Tibial artery (tissue), 4 donors: ENCODE data around the gene MIB2.

Experiments
- DNase-seq, 2 donors: peaks; one replicate each; pipeline ENCODE4 v3.0.0-alpha.2; 2019
- H3K27ac ChIP-seq, 2 donors: fragments of 200-600 bp; sonication (generic) in 1 of 2; 1 replicate in 1 of 2; 2 replicates in 1 of 2; pipeline ENCODE4 v1.5.1; 2018 to 2019; ENCODE audit warnings: mild to moderate bottlenecking in 1 of 2
- H3K27me3 ChIP-seq, 2 donors: fragments of 200-600 bp; sonication (generic) in 1 of 2; one replicate each; pipeline versions ENCODE4 v1.5.1 to v1.6.0; 2016 to 2019
- H3K36me3 ChIP-seq, 3 donors: fragments of 200-600 bp; sonication (generic) in 2 of 3; one replicate each; pipeline ENCODE4 v1.5.1; 2016 to 2019; ENCODE audit warnings: mild to moderate bottlenecking in 2 of 3
- H3K4me1 ChIP-seq, 4 donors: fragments of 200-600 bp; sonication (generic) in 2 of 4; 1 replicate in 3 of 4; 2 replicates in 1 of 4; pipeline ENCODE4 v1.5.1; 2016 to 2019
- H3K4me3 ChIP-seq, 2 donors: fragments of 200-600 bp; sonication (generic) in 1 of 2; 1 replicate in 1 of 2; 2 replicates in 1 of 2; pipeline ENCODE4 v1.5.1; 2018 to 2019; ENCODE audit warnings: mild to moderate bottlenecking in 2 of 2
- H3K9me3 ChIP-seq, 3 donors: fragments of 200-600 bp; sonication (generic) in 1 of 3; one replicate each; pipeline ENCODE4 v1.5.1; 2016 to 2019
- intact Hi-C: fragments of 100-400 bp; cut with DNase I; formaldehyde crosslinking; loops from one replicate; pipeline ENCODE4 v1.15.0; 2023; ENCODE audit warnings: low total_unique reads
- TF ChIP-seq, protein P1 (sequence below), 2 experiments: fragments of 200-600 bp in 1 of 2; fragments of 450-650 bp in 1 of 2; IDR thresholded peaks; one replicate each; pipeline ENCODE4 v1.5.1; 2017 to 2019; ENCODE audit warnings: antibody characterized with exemption in 2 of 2, mild to moderate bottlenecking in 1 of 2, moderate library complexity in 1 of 2

MIB2 gene

DNA sequence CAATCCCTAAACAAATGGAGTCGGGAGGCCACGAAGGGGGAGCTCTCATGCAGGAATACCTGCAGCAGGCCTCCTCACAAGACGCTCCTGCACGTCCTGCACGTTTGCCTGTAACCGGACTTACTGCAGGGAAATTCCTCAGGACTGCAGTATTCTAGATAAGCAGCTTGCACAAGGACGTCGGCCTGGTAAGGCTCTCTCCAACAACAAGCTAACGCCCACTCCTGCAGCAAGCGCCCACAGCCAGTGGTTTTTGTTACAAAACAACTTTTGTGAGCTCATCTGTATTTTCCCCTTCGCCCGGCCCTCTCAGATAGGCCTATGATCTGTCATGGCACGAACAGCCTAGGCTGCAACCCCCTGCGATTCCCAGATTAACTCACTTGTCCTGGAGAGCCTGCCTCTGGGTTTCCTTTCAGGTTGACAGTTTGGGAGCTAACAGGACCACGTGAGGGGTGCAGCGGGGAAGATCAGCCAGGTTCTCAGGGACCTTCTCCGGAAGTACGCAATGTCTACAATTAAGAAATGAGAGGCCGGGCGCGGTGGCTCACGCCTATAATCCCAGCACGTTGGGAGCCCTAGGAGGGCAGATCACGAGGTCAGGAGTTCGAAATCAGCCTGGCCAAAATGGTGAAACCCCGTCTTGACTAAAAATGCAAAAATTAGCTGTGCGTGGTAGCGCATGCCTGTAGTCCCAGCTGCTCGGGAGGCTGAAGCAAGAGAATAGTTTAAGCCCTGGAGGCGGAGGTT is 921 bp upstream of the MIB2 start:
- Histone ChIP-seq H3K9me3 (no peaks in the 10 kb centered on the region), H3K36me3 (peaks cover 0 to 17% (median 4%) of the 10 kb centered on the region in 3 donors), H3K4me3 (peak overlapping the region; percentile 99 to 100), H3K27me3 (no peaks in the 10 kb centered on the region), H3K27ac (peak overlapping the region; percentile 100), H3K4me1 (peaks cover 5 to 40% (median 33%) of the 10 kb centered on the region in 4 donors)
- DNase-seq, result no peak
- TF ChIP-seq, protein P1, sequence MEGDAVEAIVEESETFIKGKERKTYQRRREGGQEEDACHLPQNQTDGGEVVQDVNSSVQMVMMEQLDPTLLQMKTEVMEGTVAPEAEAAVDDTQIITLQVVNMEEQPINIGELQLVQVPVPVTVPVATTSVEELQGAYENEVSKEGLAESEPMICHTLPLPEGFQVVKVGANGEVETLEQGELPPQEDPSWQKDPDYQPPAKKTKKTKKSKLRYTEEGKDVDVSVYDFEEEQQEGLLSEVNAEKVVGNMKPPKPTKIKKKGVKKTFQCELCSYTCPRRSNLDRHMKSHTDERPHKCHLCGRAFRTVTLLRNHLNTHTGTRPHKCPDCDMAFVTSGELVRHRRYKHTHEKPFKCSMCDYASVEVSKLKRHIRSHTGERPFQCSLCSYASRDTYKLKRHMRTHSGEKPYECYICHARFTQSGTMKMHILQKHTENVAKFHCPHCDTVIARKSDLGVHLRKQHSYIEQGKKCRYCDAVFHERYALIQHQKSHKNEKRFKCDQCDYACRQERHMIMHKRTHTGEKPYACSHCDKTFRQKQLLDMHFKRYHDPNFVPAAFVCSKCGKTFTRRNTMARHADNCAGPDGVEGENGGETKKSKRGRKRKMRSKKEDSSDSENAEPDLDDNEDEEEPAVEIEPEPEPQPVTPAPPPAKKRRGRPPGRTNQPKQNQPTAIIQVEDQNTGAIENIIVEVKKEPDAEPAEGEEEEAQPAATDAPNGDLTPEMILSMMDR (IDR thresholded peaks at IDR 0.05), result no peak
- intact Hi-C loops, result loop anchor here (2.0 kb wide), 1 partner anchor 40 kb away; the partner anchor contains the start of gene SSU72

- no peaks in the 10 kb centered on the region for H3K27me3 ChIP-seq
- H3K9me3 ChIP-seq, result no peaks in the 10 kb centered on the region
- peaks cover 0 to 22% (median 4%) of the 10 kb centered on the region in 3 donors for H3K36me3 ChIP-seq
- intact Hi-C loops, result loop anchor here (2.0 kb wide), 1 partner anchor 40 kb away; the partner anchor contains the start of gene SSU72
- H3K4me1 ChIP-seq, result peaks cover 5 to 40% (median 33%) of the 10 kb centered on the region in 4 donors
- no peak for DNase-seq
- TF ChIP-seq, protein P1 (IDR thresholded peaks at IDR 0.05), result peak in 1 of 2 experiments; percentile 4
- peak overlapping the region; percentile 100 for H3K27ac ChIP-seq
- H3K4me3 ChIP-seq, result peak overlapping the region; percentile 99 to 100
Observed at GRCh38 chr1:1614954-1615255, 395 bp upstream of the MIB2 start.

DNA sequence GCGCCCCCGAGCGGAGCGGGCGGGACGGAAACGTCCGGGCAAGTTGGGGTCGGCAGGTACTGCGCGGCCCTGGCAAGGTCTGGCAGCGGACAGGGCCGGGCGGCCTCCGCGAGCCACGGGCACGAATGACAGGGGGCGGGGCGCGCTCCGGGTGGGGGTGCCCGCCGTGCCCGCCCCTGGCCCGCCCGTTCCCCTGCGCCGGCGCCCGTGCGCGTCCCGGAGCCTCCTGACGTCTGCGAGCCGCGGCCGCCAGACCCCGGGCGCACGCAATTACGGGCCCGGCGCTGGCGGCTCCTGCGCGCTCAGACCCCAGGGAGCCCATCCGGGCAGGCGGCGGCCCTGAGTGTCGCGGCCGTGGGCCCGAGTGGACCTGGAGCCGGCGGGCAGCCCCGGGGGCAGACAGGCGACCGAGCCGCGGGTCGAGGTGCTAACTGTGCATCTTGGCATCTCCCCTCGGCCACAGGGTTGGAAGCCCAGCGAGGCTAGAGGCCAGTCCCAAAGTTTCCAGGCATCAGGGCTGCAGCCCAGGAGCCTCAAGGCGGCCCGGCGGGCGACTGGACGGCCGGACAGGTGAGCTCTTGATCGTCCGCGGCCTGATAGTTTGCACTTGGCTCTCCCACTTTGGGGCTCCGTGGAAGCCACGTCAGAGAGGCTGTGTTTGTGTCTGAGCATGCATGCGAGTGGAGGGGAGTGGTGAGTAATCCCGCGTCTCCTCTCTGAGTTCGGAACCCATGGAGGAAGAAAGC is 918 bp downstream of the MIB2 start:
- no peaks in the 10 kb centered on the region for H3K9me3 ChIP-seq
- no peak for DNase-seq
- peak overlapping the region; percentile 99 to 100 for H3K4me3 ChIP-seq
- no peaks in the 10 kb centered on the region for H3K27me3 ChIP-seq
- intact Hi-C loops, result no loop called here
- H3K36me3 ChIP-seq, result peaks cover 0 to 36% (median 4%) of the 10 kb centered on the region in 3 donors
- H3K27ac ChIP-seq, result peak overlapping the region; percentile 100
- TF ChIP-seq, protein P1 (IDR thresholded peaks at IDR 0.05), result no peak
- peaks cover 5 to 40% (median 33%) of the 10 kb centered on the region in 4 donors for H3K4me1 ChIP-seq

- Histone ChIP-seq H3K36me3 (peaks cover 0 to 42% (median 4%) of the 10 kb centered on the region in 3 donors), H3K4me3 (peak overlapping the region; percentile 99 to 100), H3K4me1 (peaks cover 5 to 40% (median 31%) of the 10 kb centered on the region in 4 donors), H3K9me3 (no peaks in the 10 kb centered on the region), H3K27ac (peak overlapping the region in 1 of 2 donors; percentile 100), H3K27me3 (no peaks in the 10 kb centered on the region)
- TF ChIP-seq, protein P1 (IDR thresholded peaks at IDR 0.05), result no peak
- no peak for DNase-seq
- intact Hi-C loops, result no loop called here
Observed at GRCh38 chr1:1616838-1617237, 1.5 kb downstream of the MIB2 start.

GRCh38 chr1:1617516-1617915 is 2.2 kb downstream of the MIB2 start:
- DNase-seq, result no peak
- Histone ChIP-seq H3K4me1 (peaks cover 5 to 40% (median 31%) of the 10 kb centered on the region in 4 donors), H3K36me3 (peaks cover 0 to 46% (median 4%) of the 10 kb centered on the region in 3 donors), H3K9me3 (no peaks in the 10 kb centered on the region), H3K4me3 (no peak overlapping the region), H3K27ac (no peak overlapping the region), H3K27me3 (no peaks in the 10 kb centered on the region)
- TF ChIP-seq, protein P1 (IDR thresholded peaks at IDR 0.05), result no peak
- intact Hi-C loops, result no loop called here
